Osteoblast (primary cell): ENCODE data around the gene OLA1. TPM values are rescaled to one million over a fixed set of nuclear protein-coding genes. Genes with fewer than 3 reads are reported as not detected.

Experiments
- DNase-seq: peaks from one replicate; pipeline ENCODE4 v3.0.0; 2011; ENCODE audit warnings: low spot score, mixed read lengths; ENCODE audit not compliant: insufficient read length; ENCODE audit errors: missing footprints
- H2AFZ ChIP-seq: 2 replicates; pipeline ENCODE4 v1.6.0; 2011; ENCODE audit warnings: mild to moderate bottlenecking, low read length
- H3K27ac ChIP-seq: 2 replicates; pipeline ENCODE4 v1.5.1; 2011; ENCODE audit warnings: mild to moderate bottlenecking, low read depth, low read length, moderate library complexity
- H3K27me3 ChIP-seq: 2 replicates; pipeline ENCODE4 v1.6.0; 2012; ENCODE audit warnings: mild to moderate bottlenecking, control low read depth, inconsistent platforms, low read length, moderate library complexity; ENCODE audit not compliant: insufficient read depth
- H3K36me3 ChIP-seq: 2 replicates; pipeline ENCODE4 v1.5.1; 2011; ENCODE audit warnings: mild to moderate bottlenecking, low read length, control low read depth, moderate library complexity; ENCODE audit not compliant: insufficient read depth
- H3K4me1 ChIP-seq: 2 replicates; pipeline ENCODE4 v1.5.1; 2011; ENCODE audit warnings: mild to moderate bottlenecking, low read length, control low read depth, moderate library complexity; ENCODE audit not compliant: insufficient read depth
- H3K4me2 ChIP-seq: 2 replicates; pipeline ENCODE4 v1.6.0; 2011; ENCODE audit warnings: mild to moderate bottlenecking, low read length; ENCODE audit not compliant: insufficient read depth
- H3K4me3 ChIP-seq: fragments of 200-600 bp; sonication (generic); 3 replicates; pipeline ENCODE4 v1.5.1; 2012; ENCODE audit warnings: mild to moderate bottlenecking, low read length, inconsistent platforms; ENCODE audit not compliant: insufficient read depth
- H3K79me2 ChIP-seq: 2 replicates; pipeline ENCODE4 v1.6.0; 2012; ENCODE audit warnings: mild to moderate bottlenecking, low read length, control low read depth, inconsistent platforms; ENCODE audit not compliant: insufficient read depth
- H3K9me3 ChIP-seq: 2 replicates; pipeline ENCODE4 v1.5.1; 2011; ENCODE audit warnings: low read depth, low read length, control low read depth
- H4K20me1 ChIP-seq: 2 replicates; pipeline ENCODE4 v1.6.0; 2012; ENCODE audit warnings: mild to moderate bottlenecking, low read length, control low read depth; ENCODE audit not compliant: insufficient read depth
- CTCF ChIP-seq: IDR thresholded peaks from 2 replicates; pipeline ENCODE4 v1.5.1; 2011; ENCODE audit warnings: mild to moderate bottlenecking, low read depth, low read length, moderate library complexity; ENCODE audit errors: extremely low read depth
- total RNA-seq: library from RNA; depleted of rRNA; stranded (reverse); fragments of >200 nt; gene quantifications from 2 replicates; pipeline ENCODE4 v1.2.3, GENCODE V29; 2012

Gene OLA1
- total RNA-seq, 1 donor, result 79.3 TPM

- Histone ChIP-seq H3K4me2 (no peak overlapping the region), H3K27ac (no peak overlapping the region), H3K4me1 (no peaks in the 10 kb centered on the region), H3K9me3 (no peaks in the 10 kb centered on the region), H3K79me2 (no peaks in the 10 kb centered on the region), H3K27me3 (no peaks in the 10 kb centered on the region), H2AFZ (no peak overlapping the region), H3K36me3 (no peaks in the 10 kb centered on the region), H4K20me1 (no peaks in the 10 kb centered on the region), H3K4me3 (no peak overlapping the region)
- DNase-seq, result no peak
- TF ChIP-seq CTCF, result no peak
These were observed 175.5 kb downstream of the OLA1 start for GRCh38 chr2:174072857-174073256.

- TF ChIP-seq CTCF, result no peak
- H3K4me3 ChIP-seq, result no peak overlapping the region
These were observed 176.3 kb downstream of the OLA1 start for GRCh38 chr2:174072069-174072468.

GRCh38 chr2:174071321-174071720 is 177.0 kb downstream of the OLA1 start:
- H3K27ac ChIP-seq, result no peak overlapping the region
- H3K4me3 ChIP-seq, result no peak overlapping the region
- H3K79me2 ChIP-seq, result no peaks in the 10 kb centered on the region
- no peaks in the 10 kb centered on the region for H3K27me3 ChIP-seq
- no peak overlapping the region for H3K4me2 ChIP-seq
- no peak for TF ChIP-seq CTCF
- H4K20me1 ChIP-seq, result no peaks in the 10 kb centered on the region
- DNase-seq, result no peak
- no peaks in the 10 kb centered on the region for H3K4me1 ChIP-seq
- H3K9me3 ChIP-seq, result no peaks in the 10 kb centered on the region
- H2AFZ ChIP-seq, result no peak overlapping the region
- H3K36me3 ChIP-seq, result no peaks in the 10 kb centered on the region

More at GRCh38 chr2:174072069-174072468, 176.3 kb downstream of the OLA1 start:
- no peaks in the 10 kb centered on the region for H3K36me3 ChIP-seq
- no peak overlapping the region for H2AFZ ChIP-seq
- H3K4me2 ChIP-seq, result no peak overlapping the region
- DNase-seq, result no peak
- no peaks in the 10 kb centered on the region for H3K4me1 ChIP-seq
- no peak overlapping the region for H3K27ac ChIP-seq
- no peaks in the 10 kb centered on the region for H3K27me3 ChIP-seq
- H3K79me2 ChIP-seq, result no peaks in the 10 kb centered on the region
- no peaks in the 10 kb centered on the region for H3K9me3 ChIP-seq
- H4K20me1 ChIP-seq, result no peaks in the 10 kb centered on the region

GRCh38 chr2:174070281-174070680 is 178.1 kb downstream of the OLA1 start:
- H3K4me2 ChIP-seq, result no peak overlapping the region
- H3K36me3 ChIP-seq, result no peaks in the 10 kb centered on the region
- no peak overlapping the region for H3K4me3 ChIP-seq
- no peaks in the 10 kb centered on the region for H3K27me3 ChIP-seq
- H3K27ac ChIP-seq, result no peak overlapping the region
- no peaks in the 10 kb centered on the region for H3K9me3 ChIP-seq
- H4K20me1 ChIP-seq, result no peaks in the 10 kb centered on the region
- DNase-seq, result no peak
- no peaks in the 10 kb centered on the region for H3K79me2 ChIP-seq
- H3K4me1 ChIP-seq, result no peaks in the 10 kb centered on the region
- H2AFZ ChIP-seq, result no peak overlapping the region
- no peak for TF ChIP-seq CTCF
